DMS79 (cell line): ENCODE results near the gene OR10A4.
"Not testable (repeated sequence)": the region's sequence is repeated elsewhere in the genome, so short reads cannot be mapped to it uniquely, and the experiment has no call there.

Experiments used
- DNase-seq: peaks from one replicate; lab custom pipeline; 2025; lab: John Stamatoyannopoulos, UW

OR10A4 gene

GRCh38 chr11:6876325-6876724 lies at the start of gene OR10A4:
TSS of gene OR10A4 (plus strand) at chr11:6876625. CDS start at chr11:6876648, 23 bp downstream.
- no peak for DNase-seq

- no peak for DNase-seq
Observed at GRCh38 chr11:6828103-6828502, 48.3 kb upstream of the OR10A4 start.

GRCh38 chr11:6833356-6833755 lies 43.1 kb upstream of the OR10A4 start:
- no peak for DNase-seq

- DNase-seq: no peak
Observed at GRCh38 chr11:6834021-6834420, 42.4 kb upstream of the OR10A4 start.

GRCh38 chr11:6841694-6842093 lies 34.7 kb upstream of the OR10A4 start:
- no peak for DNase-seq

- DNase-seq: no peak
Observed at GRCh38 chr11:6843670-6844069, 32.8 kb upstream of the OR10A4 start.

GRCh38 chr11:6844356-6844755 lies 32.1 kb upstream of the OR10A4 start:
- DNase-seq: no peak

GRCh38 chr11:6845383-6845782 lies 31.0 kb upstream of the OR10A4 start, which contains the start of gene OR10A5:
TSS of gene OR10A5 (plus strand) at chr11:6845683. CDS start at chr11:6845683, 0 bp downstream.
- DNase-seq: no peak

GRCh38 chr11:6850526-6850925 lies 25.9 kb upstream of the OR10A4 start:
- no peak for DNase-seq

- not testable (repeated sequence) for DNase-seq
Observed at GRCh38 chr11:6854801-6855200, 21.6 kb upstream of the OR10A4 start.

GRCh38 chr11:6855971-6856541 lies 20.4 kb upstream of the OR10A4 start:
- no peak for DNase-seq

GRCh38 chr11:6856871-6857270 lies 19.6 kb upstream of the OR10A4 start:
- DNase-seq: no peak

- no peak for DNase-seq
Observed at GRCh38 chr11:6862961-6863360, 13.5 kb upstream of the OR10A4 start, which contains the start of gene OR10A2. TSS of gene OR10A2 (plus strand) at chr11:6863057. CDS start at chr11:6869755, 6,698 bp downstream.

- DNase-seq: no peak
Observed at GRCh38 chr11:6864438-6864837, 12.0 kb upstream of the OR10A4 start.

- no peak for DNase-seq
Observed at GRCh38 chr11:6871278-6871677, 5.1 kb upstream of the OR10A4 start.

- no peak for DNase-seq
Observed at GRCh38 chr11:6875761-6876160, 664 bp upstream of the OR10A4 start.

GRCh38 chr11:6876914-6877313 lies 489 bp downstream of the OR10A4 start:
- no peak for DNase-seq

- DNase-seq: no peak
Observed at GRCh38 chr11:6882751-6883150, 6.3 kb downstream of the OR10A4 start.

GRCh38 chr11:6887711-6888110 lies 11.3 kb downstream of the OR10A4 start:
- not testable (repeated sequence) for DNase-seq

- no peak for DNase-seq
Observed at GRCh38 chr11:6888830-6889229, 12.4 kb downstream of the OR10A4 start.

GRCh38 chr11:6889835-6890234 lies 13.4 kb downstream of the OR10A4 start:
- DNase-seq: no peak

- DNase-seq: no peak
Observed at GRCh38 chr11:6892400-6892799, 16.0 kb downstream of the OR10A4 start, which contains the start of gene OR2D2. TSS of gene OR2D2 (minus strand) at chr11:6892500. CDS start at chr11:6892500, 0 bp downstream.

GRCh38 chr11:6894097-6894496 lies 17.7 kb downstream of the OR10A4 start:
- no peak for DNase-seq

- no peak for DNase-seq
Observed at GRCh38 chr11:6895010-6895409, 18.6 kb downstream of the OR10A4 start.
